Transverse colon (tissue), 4 donors: ENCODE results near the gene LRP1B. TPM values are rescaled to one million over a fixed set of nuclear protein-coding genes. Genes with fewer than 3 reads are reported as not detected.

Source experiments
- DNase-seq: peaks from one replicate; pipeline ENCODE4 v3.0.0-alpha.2; 2019
- H3K27ac ChIP-seq, 4 donors: fragments of 200-600 bp; sonication (generic); 2 replicates each; pipeline ENCODE4 v1.5.1; 2016 to 2018; ENCODE audit warnings: inconsistent platforms in 4 of 4
- H3K27me3 ChIP-seq: fragments of 200-600 bp; sonication (generic); 2 replicates; pipeline ENCODE4 v1.5.1; 2017; ENCODE audit warnings: inconsistent platforms
- H3K36me3 ChIP-seq, 4 donors: fragments of 200-600 bp; sonication (generic); 2 replicates each; pipeline ENCODE4 v1.5.1; 2017 to 2019; ENCODE audit warnings: inconsistent platforms in 4 of 4
- H3K4me1 ChIP-seq, 4 donors: fragments of 200-600 bp; sonication (generic); 2 replicates each; pipeline ENCODE4 v1.5.1; 2017 to 2020; ENCODE audit warnings: inconsistent platforms in 4 of 4
- H3K4me3 ChIP-seq, 4 donors: fragments of 200-600 bp; sonication (generic); 1 replicate in 1 of 4; 2 replicates in 3 of 4; pipeline versions ENCODE4 v1.5.1 to v1.6.1; 2017 to 2019; ENCODE audit warnings: inconsistent platforms in 4 of 4
- H3K9me3 ChIP-seq, 2 donors: fragments of 200-600 bp; sonication (generic); 2 replicates each; pipeline ENCODE4 v1.5.1; 2017 to 2019; ENCODE audit warnings: inconsistent platforms in 2 of 2
- EP300 ChIP-seq: sonication (generic); formaldehyde crosslinking; IDR thresholded peaks from one replicate; pipeline ENCODE4 v1.6.1; 2017; ENCODE audit warnings: antibody characterized with exemption, low read depth
- POLR2A ChIP-seq: fragments of 450-650 bp; IDR thresholded peaks from one replicate; pipeline ENCODE4 v1.6.1; 2016; ENCODE audit warnings: antibody characterized with exemption, mild to moderate bottlenecking, moderate library complexity
- POLR2AphosphoS5 ChIP-seq, 3 donors: sonication (generic); formaldehyde crosslinking; IDR thresholded peaks; one replicate each; pipeline ENCODE4 v1.6.1; 2016; ENCODE audit warnings: antibody characterized with exemption in 3 of 3
- WGBS, 2 donors: methylation state at CpG; one replicate each; pipeline ENCODE4 v1.1.5; 2018; ENCODE audit warnings: low coverage in 1 of 2; 5-methylcytosine and 5-hydroxymethylcytosine counted together
- in situ Hi-C, 4 donors: fragments of 200-750 bp; cut with MboI; loops; one replicate each; pipeline versions ENCODE4 v1.15.0 to v1.15.1; 2017; ENCODE audit warnings: low sequenced_read_pairs in 3 of 4, low pct_ligation_motif_present in 1 of 4, low pct_unique_long_range_greater_than_20kb in 1 of 4
- intact Hi-C: fragments of 100-400 bp; cut with DNase I; formaldehyde crosslinking; loops from one replicate; pipeline ENCODE4 v1.15.1; 2023; ENCODE audit warnings: low total_unique reads
- total RNA-seq, 4 donors: library from RNA; depleted of rRNA; stranded (reverse); fragments of >200 nt; gene quantifications; one replicate each; pipeline ENCODE4 v1.1.0, GENCODE V29; 2016
- TF ChIP-seq, protein P1 (sequence below), 5 experiments: fragments of 200-600 bp in 3 of 5; fragments of 450-650 bp in 2 of 5; sonication (generic) in 3 of 5; IDR thresholded peaks; 1 replicate in 2 of 5; 2 replicates in 3 of 5; pipeline ENCODE4 v1.5.1; 2016 to 2017; ENCODE audit warnings: antibody characterized with exemption in 5 of 5, inconsistent platforms in 3 of 5, mild to moderate bottlenecking in 2 of 5, moderate library complexity in 1 of 5

The LRP1B gene
- total RNA-seq, 4 donors from 2014 or later, result 0.48 to 5.4 (median 0.82) TPM; not detected in 1

DNA sequence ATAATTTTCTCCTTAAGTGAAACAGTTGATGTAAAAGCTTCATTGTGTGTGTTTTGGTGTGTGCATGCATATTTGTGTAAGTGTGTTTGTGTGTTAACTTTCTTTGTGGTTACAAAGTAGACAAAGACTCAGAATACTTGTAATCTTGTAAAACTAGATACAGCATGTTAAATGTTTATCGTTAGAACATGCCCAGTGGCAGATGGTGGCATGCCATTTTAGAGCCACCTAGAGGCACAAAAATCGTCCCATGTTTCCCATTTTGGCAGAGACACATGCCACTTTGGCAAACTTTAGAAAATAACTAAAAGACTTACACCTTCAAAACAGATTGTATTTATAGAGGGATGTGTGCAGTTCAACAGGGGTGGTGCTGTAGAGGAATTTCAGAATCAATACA lies 224.1 kb downstream of the LRP1B start:
- Histone ChIP-seq H3K36me3 (no peaks in the 10 kb centered on the region), H3K27me3 (no peaks in the 10 kb centered on the region), H3K4me1 (no peaks in the 10 kb centered on the region), H3K9me3 (no peaks in the 10 kb centered on the region), H3K27ac (no peak overlapping the region), H3K4me3 (no peak overlapping the region)
- intact Hi-C loops (no loop called here), in situ Hi-C loops (no loop called here)
- WGBS, 2 donors, result 46 to 57% methylated on average over 1 to 2 of the region's 2 CpGs
- no peak for DNase-seq
- TF ChIP-seq POLR2A (no peak), EP300 (no peak)

DNA sequence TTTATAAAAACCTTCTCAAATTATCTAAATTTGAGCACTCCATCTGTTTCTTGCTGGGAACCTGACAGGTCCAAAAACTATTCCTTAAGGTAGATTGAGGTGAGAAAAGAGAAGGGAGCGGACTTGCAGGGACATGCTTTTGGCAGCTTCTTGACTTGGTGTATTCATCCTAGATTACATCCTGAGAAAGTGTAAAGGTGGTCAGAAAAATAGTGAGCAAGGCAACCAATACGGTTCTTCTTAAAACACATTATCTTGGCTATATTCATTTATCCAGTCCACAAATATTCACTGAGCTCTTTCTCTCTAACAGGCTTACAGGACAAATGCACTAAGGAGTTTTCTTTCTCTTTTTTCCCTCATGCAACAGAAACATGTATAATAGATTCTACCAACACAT lies 230.0 kb downstream of the LRP1B start:
- Histone ChIP-seq H3K9me3 (no peaks in the 10 kb centered on the region), H3K27me3 (no peaks in the 10 kb centered on the region), H3K4me1 (no peaks in the 10 kb centered on the region), H3K27ac (no peak overlapping the region), H3K4me3 (no peak overlapping the region), H3K36me3 (no peaks in the 10 kb centered on the region)
- intact Hi-C loops (no loop called here), in situ Hi-C loops (no loop called here)
- no peak for TF ChIP-seq POLR2AphosphoS5 (IDR thresholded peaks at IDR 0.05)
- TF ChIP-seq EP300, result no peak
- TF ChIP-seq, protein P1, sequence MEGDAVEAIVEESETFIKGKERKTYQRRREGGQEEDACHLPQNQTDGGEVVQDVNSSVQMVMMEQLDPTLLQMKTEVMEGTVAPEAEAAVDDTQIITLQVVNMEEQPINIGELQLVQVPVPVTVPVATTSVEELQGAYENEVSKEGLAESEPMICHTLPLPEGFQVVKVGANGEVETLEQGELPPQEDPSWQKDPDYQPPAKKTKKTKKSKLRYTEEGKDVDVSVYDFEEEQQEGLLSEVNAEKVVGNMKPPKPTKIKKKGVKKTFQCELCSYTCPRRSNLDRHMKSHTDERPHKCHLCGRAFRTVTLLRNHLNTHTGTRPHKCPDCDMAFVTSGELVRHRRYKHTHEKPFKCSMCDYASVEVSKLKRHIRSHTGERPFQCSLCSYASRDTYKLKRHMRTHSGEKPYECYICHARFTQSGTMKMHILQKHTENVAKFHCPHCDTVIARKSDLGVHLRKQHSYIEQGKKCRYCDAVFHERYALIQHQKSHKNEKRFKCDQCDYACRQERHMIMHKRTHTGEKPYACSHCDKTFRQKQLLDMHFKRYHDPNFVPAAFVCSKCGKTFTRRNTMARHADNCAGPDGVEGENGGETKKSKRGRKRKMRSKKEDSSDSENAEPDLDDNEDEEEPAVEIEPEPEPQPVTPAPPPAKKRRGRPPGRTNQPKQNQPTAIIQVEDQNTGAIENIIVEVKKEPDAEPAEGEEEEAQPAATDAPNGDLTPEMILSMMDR (IDR thresholded peaks at IDR 0.05), result no peak
- no peak for TF ChIP-seq POLR2A
- no peak for DNase-seq
- 87 to 96% methylated on average over 2 of the region's 2 CpGs for WGBS, 2 donors

- 23 to 39% methylated on average over 4 of the region's 4 CpGs for WGBS, 2 donors
- DNase-seq, result no peak
- Histone ChIP-seq H3K4me3 (no peak overlapping the region), H3K9me3 (no peaks in the 10 kb centered on the region), H3K27ac (no peak overlapping the region), H3K36me3 (no peaks in the 10 kb centered on the region), H3K27me3 (no peaks in the 10 kb centered on the region), H3K4me1 (no peaks in the 10 kb centered on the region)
- TF ChIP-seq, protein P1 (IDR thresholded peaks at IDR 0.05), result no peak
- TF ChIP-seq POLR2A, result no peak
- in situ Hi-C loops (no loop called here), intact Hi-C loops (no loop called here)
Observed at GRCh38 chr2:141899740-141900139, 231.1 kb downstream of the LRP1B start.

DNA sequence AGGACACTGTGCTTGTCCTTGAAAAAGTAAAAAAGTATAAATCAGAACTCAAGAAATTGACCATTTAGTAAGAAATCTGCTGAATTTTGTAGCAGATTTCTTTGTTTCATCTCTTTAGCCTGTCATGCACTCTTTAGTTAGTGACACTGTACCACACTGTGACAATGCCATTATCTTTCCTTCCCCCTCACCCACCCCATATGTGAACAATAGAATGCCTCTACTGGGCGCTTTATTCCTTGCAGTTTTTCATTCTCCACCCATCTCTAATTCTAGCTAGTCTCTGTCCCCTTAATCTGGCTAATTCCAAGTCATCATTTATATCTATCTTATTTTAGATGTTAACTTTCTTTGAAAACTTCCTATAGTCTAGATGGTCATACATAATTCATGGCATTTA lies 241.0 kb downstream of the LRP1B start:
- intact Hi-C loops, result no loop called here

More for the DNA sequence above, 241.0 kb downstream of the LRP1B start:
- 61 to 71% methylated on average over 1 of the region's 1 CpG for WGBS, 2 donors
- DNase-seq, result no peak
- Histone ChIP-seq H3K4me3 (no peak overlapping the region), H3K9me3 (no peaks in the 10 kb centered on the region), H3K36me3 (no peaks in the 10 kb centered on the region), H3K4me1 (no peaks in the 10 kb centered on the region), H3K27me3 (no peaks in the 10 kb centered on the region), H3K27ac (no peak overlapping the region)
- TF ChIP-seq, protein P1 (IDR thresholded peaks at IDR 0.05), result no peak
- no peak for TF ChIP-seq POLR2AphosphoS5 (IDR thresholded peaks at IDR 0.05)
- TF ChIP-seq POLR2A, result no peak
- no peak for TF ChIP-seq EP300
- in situ Hi-C loops, result no loop called here
